NCI-H226 (cell line): ENCODE measurements around the gene CRYGS.
"Not testable (repeated sequence)": the region's sequence is repeated elsewhere in the genome, so short reads cannot be mapped to it uniquely, and the experiment has no call there.

Experiments used
- DNase-seq: peaks from one replicate; pipeline ENCODE4 v3.0.0-alpha.2; 2015

The CRYGS gene

DNA sequence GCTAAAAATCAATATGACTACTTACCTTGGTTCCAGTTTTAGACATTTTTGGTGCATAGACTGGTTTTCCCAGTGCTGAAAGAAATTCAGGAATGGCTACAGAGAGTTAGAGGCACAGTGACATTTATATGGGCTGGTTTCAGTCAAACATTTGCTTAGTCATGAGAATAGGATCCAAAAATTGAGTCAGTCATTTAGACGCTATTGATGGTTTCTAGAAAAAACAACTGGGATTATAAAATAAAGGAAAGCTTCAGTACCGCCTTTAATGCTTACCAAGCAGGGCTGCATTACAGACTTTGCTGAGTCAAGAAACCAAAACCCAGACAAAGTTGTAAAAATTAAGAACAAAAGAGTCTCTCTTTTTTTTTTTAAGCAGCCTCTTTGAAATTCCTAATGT, at the start of gene CRYGS:
Gene CRYGS (minus strand): TSS at position 100 of the 400 bp plus-strand sequence. CDS start 54 bp downstream, at position 46.
- DNase-seq, result no peak

DNA sequence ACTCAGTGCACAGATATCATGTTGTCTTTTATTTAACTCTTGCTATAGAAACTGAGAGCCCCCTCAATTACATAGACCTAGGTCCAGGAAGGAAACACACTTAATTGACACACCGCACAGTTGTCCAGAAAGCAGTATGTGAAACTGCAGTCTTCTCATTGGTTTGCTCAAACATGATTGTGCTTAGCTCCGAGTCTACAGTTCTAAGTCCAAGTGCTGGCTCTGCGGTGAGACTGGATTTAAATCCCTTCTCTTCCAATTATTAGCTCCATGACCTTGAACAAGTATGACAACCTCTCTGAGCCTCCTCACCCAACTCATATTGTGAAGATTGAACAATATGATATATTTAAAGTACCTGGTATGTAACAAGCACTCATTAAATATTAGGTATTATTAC, 49.7 kb upstream of the CRYGS start:
- DNase-seq, result no peak

GRCh38 chr3:186592682-186593081, 48.5 kb upstream of the CRYGS start:
- DNase-seq, result no peak

GRCh38 chr3:186590580-186591295, 46.6 kb upstream of the CRYGS start:
- peak; percentile 76 for DNase-seq

- peak; percentile 90 for DNase-seq
These were observed 45.8 kb upstream of the CRYGS start for GRCh38 chr3:186589856-186590579.

DNA sequence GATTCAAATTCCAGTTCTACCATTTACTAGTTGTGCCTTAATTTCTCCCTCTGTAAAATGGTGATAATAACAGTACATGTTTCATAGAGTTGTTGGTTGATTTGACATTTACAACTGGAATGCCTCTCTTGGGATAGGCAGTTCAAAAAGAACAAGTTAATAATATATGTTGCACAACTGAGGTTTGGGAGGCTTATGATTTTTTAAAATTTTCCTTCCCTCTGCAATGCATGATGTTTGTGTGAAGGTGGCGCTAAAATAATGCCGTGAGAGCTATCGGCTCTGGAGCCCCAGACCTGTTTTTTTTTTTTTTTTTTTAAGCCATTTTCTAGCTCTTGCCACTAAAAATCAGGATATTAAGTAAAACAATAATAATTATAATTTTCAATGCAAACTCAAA, 44.9 kb upstream of the CRYGS start:
- peak; percentile 25 for DNase-seq

GRCh38 chr3:186588632-186589031, 44.5 kb upstream of the CRYGS start:
- peak; percentile 45 for DNase-seq

GRCh38 chr3:186587183-186587582, 43.0 kb upstream of the CRYGS start:
- no peak for DNase-seq

DNA sequence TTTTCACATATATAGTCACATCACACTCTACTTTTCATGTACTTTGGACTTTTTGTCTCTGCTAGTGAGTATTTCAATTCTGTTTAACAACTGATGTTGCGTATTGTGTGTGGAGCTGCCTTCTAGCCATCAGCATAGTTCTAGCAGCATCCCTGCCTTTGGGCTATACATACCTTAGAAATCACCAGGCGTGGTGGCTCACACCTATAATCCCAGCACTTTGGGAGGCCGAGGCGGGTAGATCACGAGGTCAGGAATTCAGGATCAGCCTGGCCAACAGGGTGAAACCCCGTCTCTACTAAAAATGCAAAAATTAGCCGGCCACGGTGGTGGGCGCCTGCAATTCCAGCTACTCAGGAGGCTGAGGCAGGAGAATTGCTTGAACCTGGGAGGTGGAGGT, 42.1 kb upstream of the CRYGS start:
- DNase-seq, result not testable (repeated sequence)

DNA sequence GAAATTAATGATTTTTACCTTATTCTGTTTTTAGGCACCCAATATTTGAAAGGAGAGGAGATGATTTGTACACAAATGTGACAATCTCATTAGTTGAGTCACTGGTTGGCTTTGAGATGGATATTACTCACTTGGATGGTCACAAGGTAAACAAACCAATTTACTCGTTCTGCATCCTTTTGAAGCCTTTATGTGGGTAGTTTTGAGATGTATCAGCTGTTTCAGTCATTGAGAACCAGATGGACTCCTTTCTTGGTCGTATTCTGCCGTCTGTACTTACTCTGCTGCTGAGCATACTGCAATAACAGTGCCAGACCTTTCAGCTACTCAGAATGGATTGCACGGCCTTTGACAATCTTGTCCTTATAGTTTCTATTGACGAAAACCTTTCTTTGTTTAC, 39.7 kb upstream of the CRYGS start:
- no peak for DNase-seq

DNA sequence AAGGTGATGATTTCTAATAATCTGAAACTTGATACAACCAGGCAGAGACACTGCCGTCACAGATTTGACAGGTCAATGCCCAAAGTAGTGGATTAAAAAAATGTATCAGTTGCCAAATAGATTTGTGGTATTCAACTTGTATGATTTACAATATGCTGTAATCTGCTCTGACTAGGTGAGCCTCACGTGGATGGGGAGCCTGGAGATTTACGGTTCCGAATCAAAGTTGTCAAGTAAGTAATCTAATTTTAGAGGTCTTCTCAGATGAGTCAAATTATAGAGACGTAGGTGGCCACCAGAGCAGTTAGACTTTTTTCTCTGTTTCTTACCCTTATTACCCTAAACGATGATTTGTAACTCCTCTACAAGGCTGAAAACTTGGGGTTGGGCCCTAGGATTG, 38.4 kb upstream of the CRYGS start:
- no peak for DNase-seq

DNA sequence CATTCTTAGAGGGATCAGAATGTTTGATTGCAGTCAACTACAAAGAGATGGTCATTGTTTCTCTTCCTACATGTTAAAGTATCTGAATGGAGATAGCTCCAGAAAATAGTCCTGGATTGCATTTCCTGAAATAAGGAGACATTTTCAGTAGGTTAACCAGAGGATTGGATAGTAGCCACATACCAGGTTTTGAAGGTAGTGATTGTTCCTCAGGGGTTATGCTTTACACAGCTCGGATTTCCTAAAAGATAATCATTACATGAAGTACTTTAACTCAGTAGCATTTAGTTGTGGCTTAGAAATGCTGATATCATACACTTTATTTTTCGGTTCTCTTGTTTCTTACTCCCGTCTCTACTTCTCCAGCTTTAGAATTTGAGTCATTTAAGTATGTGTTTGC, 36.6 kb upstream of the CRYGS start:
- DNase-seq, result no peak

DNA sequence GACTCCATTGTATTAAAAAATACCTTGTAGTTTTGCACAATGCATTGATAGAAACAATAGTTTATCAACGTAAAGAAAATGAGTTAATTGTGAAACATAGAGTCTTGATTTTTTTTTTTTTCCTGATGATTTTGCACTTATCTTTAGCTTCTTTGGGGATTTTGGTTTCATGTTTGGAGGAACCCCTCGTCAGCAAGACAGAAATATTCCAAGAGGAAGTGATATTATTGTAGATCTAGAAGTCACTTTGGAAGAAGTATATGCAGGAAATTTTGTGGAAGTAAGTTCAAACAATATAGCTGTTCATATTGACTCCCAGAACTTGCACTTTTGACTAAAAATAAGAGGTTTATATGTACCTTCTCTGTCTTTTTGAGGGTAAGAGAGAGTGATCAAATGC, 33.3 kb upstream of the CRYGS start:
- no peak for DNase-seq

DNA sequence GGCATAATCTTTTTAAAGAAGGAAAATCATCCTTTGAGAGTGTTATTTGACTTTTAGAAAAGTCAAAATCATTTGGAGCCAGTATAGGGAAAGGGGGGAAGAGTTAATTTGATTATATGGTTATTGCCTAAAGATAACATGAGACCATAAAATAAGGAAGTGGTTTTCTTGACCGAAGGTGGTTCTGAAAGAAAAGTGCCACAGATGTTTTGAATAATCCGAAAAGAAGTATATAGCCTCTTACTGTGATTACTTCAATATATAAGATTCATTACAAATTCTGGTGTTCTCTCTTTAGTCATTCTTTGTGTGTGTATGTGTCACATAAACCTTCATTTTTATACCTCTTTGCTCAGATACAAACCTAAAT, 27.4 kb upstream of the CRYGS start:
- no peak for DNase-seq

- DNase-seq, result no peak
These were observed 26.9 kb upstream of the CRYGS start for GRCh38 chr3:186570941-186571643.

GRCh38 chr3:186570096-186570940, 26.1 kb upstream of the CRYGS start, which contains the start of gene DNAJB11:
Gene DNAJB11 (plus strand): TSS chr3:186570720. CDS start chr3:186570898, 178 bp downstream.
- peak; percentile 100 for DNase-seq

DNA sequence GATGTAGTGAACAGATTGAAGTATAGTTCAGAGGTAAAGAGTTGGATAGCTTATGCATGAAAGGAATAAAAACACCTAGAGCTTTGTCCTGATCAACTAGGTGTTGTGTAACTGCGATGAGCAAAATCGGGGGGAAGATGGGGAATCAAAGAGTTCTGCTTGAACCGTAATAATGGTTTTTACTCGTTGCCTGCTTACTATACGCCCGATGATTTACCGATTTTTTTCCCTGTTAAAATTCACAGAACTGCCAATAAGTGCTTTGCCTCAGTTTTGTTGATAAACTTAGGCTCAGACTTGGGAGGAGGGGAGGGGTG, 25.6 kb upstream of the CRYGS start:
- DNase-seq, result no peak

- not testable (repeated sequence) for DNase-seq
These were observed 25.2 kb upstream of the CRYGS start for GRCh38 chr3:186569361-186569760.

- DNase-seq, result peak; percentile 75
These were observed 23.1 kb upstream of the CRYGS start, which contains the start of gene TBCCD1 for GRCh38 chr3:186567072-186567921. Gene TBCCD1 (minus strand): TSS chr3:186567339. CDS start chr3:186564329, 3,010 bp downstream.

DNA sequence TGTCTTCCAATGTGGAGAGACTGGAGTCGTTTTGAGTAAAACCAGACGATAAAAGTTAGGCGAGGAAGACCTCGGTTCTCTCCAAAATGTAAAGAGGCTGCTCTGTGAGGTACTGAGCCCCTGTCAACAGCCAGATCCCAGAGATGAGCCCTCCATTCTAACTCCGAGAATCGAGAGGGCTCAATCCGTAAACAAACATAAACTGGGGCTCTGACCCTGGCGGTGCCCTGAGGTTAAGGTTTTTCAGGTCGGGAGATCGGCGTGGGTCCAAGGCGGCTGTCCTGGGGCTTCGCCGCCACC, 22.5 kb upstream of the CRYGS start:
- no peak for DNase-seq

DNA sequence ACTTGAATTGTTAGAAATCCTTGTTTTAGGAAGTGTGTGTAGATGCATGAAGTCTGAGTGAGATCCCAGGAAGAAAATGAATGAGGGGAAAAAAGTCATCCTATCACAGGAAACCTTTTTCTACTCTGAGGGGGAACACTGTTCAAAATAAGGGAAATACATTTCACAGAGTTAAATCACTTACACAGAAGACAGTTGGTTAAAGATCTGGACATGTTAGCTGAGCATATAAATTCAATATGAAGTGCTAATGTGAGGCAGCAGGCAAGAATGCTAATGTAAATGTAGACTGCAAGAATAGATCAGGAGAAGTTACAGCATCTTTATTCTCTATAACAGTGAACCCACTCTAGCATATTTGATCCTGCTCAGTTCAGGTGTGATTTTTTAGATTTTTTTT, 20.4 kb upstream of the CRYGS start:
- DNase-seq, result no peak

DNA sequence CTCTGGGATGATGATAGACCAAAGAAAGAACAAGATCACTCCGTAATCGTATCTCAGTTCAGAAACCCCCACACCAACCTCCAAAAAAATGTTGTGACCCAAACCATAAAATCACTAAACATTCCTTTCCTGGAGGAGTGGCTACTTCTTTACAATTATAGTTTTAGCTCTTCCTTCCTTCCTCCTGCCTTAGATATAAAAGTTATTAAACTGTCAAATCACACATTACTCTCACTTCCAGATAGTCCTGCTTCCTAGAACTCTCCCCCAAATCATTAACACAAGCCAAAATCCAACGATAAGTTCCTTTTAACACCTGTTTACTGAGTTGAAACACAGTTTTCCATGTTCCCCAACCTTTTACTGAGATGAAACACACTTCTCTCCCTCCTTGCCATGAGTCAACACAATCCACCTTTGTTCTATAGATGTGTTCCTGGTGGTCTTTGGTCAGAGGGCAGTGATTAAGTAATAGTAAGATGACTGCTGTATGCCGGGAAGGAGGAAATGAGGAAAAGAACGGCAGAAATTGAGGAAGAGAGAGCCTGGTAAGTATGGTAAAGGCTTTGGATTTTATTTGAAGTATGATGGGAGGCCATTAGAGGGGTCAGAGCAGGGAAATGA, 8.3 kb upstream of the CRYGS start:
- no peak for DNase-seq
